Neural progenitor cell (in vitro differentiated cells): ENCODE results near the gene RAP1GDS1. TPM values are rescaled to one million over a fixed set of nuclear protein-coding genes. Genes with fewer than 3 reads are reported as not detected.

Experiments used
- DNase-seq: peaks from one replicate; pipeline ENCODE4 v3.0.0-alpha.2; 2016; ENCODE audit warnings: low spot score
- H2AFZ ChIP-seq: fragments of 200-600 bp; sonication (generic); replicated peaks from 2 replicates; pipeline ENCODE4 v1.6.1; 2016; ENCODE audit warnings: antibody characterized with exemption
- H3F3A ChIP-seq: fragments of 200-600 bp; sonication (generic); 2 replicates; pipeline ENCODE4 v1.6.1; 2016; ENCODE audit warnings: antibody characterized with exemption, low read depth
- H3K27ac ChIP-seq: fragments of 200-600 bp; sonication (generic); 2 replicates; pipeline ENCODE4 v1.5.1; 2016; ENCODE audit warnings: mild to moderate bottlenecking
- H3K27me3 ChIP-seq: fragments of 200-600 bp; sonication (generic); 2 replicates; pipeline ENCODE4 v1.6.1; 2016; ENCODE audit warnings: mild to moderate bottlenecking, moderate library complexity
- H3K36me3 ChIP-seq: fragments of 200-600 bp; sonication (generic); 2 replicates; pipeline ENCODE4 v1.5.1; 2016
- H3K4me1 ChIP-seq: fragments of 200-600 bp; sonication (generic); 2 replicates; pipeline ENCODE4 v1.6.1; 2016; ENCODE audit warnings: mixed run types
- H3K4me2 ChIP-seq: fragments of 200-600 bp; sonication (generic); 2 replicates; pipeline ENCODE4 v1.6.1; 2016
- H3K4me3 ChIP-seq: fragments of 200-600 bp; sonication (generic); 2 replicates; pipeline ENCODE4 v1.5.1; 2016
- H3K79me2 ChIP-seq: fragments of 200-600 bp; sonication (generic); 2 replicates; pipeline ENCODE4 v1.6.1; 2016; ENCODE audit warnings: low read depth
- H3K9ac ChIP-seq: fragments of 200-600 bp; sonication (generic); 2 replicates; pipeline ENCODE4 v1.6.1; 2016
- H3K9me3 ChIP-seq: fragments of 200-600 bp; sonication (generic); 2 replicates; pipeline ENCODE4 v1.5.1; 2016; ENCODE audit warnings: low read depth
- H4K20me1 ChIP-seq: fragments of 200-600 bp; sonication (generic); 2 replicates; pipeline ENCODE4 v1.6.1; 2016; ENCODE audit warnings: low read depth
- H3K27ac Mint-ChIP-seq: 3 replicates; pipeline ENCODE4 v1.8.0; 2021; ENCODE audit warnings: mixed read lengths
- H3K27me3 Mint-ChIP-seq: 2 replicates; pipeline ENCODE4 v1.8.0; 2022; ENCODE audit warnings: low read depth, mild to moderate bottlenecking, inconsistent platforms, moderate library complexity, mixed read lengths; ENCODE audit not compliant: insufficient read depth
- H3K36me3 Mint-ChIP-seq: 3 replicates; pipeline ENCODE4 v1.8.0; 2021; ENCODE audit warnings: mixed read lengths
- H3K4me1 Mint-ChIP-seq: 3 replicates; pipeline ENCODE4 v1.8.0; 2021; ENCODE audit warnings: mixed read lengths
- H3K4me3 Mint-ChIP-seq: 3 replicates; pipeline ENCODE4 v1.8.0; 2021; ENCODE audit warnings: mild to moderate bottlenecking, moderate library complexity, mixed read lengths
- H3K9me3 Mint-ChIP-seq: 3 replicates; pipeline ENCODE4 v1.8.0; 2020; ENCODE audit warnings: mixed read lengths
- EZH2 ChIP-seq: fragments of 200-600 bp; sonication (generic); IDR thresholded peaks from 2 replicates; pipeline ENCODE4 v1.6.1; 2017; ENCODE audit warnings: antibody characterized with exemption, mild to moderate bottlenecking, moderate library complexity
- EZH2phosphoT487 ChIP-seq: fragments of 200-600 bp; sonication (generic); IDR thresholded peaks from 2 replicates; pipeline ENCODE4 v1.6.1; 2017; ENCODE audit warnings: antibody characterized with exemption
- total RNA-seq: library from RNA; depleted of rRNA; stranded (reverse); fragments of >200 nt; gene quantifications from 2 replicates; pipeline ENCODE4 v1.2.3, GENCODE V29; 2015; ENCODE audit warnings: low replicate concordance
- TF ChIP-seq, protein P1 (sequence below): fragments of 200-600 bp; sonication (generic); IDR thresholded peaks from 2 replicates; pipeline ENCODE4 v1.5.1; 2017; ENCODE audit warnings: antibody characterized with exemption, mild to moderate bottlenecking

The RAP1GDS1 gene
- total RNA-seq, 1 donor from 2014 or later = 65.1 TPM

DNA sequence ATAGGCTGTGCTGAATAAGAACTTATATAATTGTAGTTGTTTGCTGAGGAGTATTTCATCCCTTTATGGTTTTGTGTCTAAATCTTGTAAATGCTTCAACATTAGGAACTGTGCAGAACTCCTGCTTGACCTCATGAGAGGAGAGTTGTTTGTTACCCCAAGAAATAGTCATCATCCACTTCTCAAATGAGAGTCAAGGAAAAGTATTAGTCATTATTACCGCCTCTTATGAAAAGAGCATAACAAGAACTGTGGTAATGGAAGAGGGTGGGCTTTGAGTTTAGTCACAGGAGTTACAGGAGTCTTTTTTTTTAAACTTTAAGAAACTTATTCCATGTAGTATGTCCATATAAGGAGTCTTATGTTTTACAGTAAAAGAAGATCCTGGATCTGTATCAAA, 132.9 kb downstream of the RAP1GDS1 start:
- DNase-seq = no peak
- Histone ChIP-seq H3F3A (no peaks in the 10 kb centered on the region), H3K4me1 (no peaks in the 10 kb centered on the region), H3K9me3 (no peaks in the 10 kb centered on the region), H3K27ac (no peak overlapping the region), H3K79me2 (no peaks in the 10 kb centered on the region), H3K4me3 (no peak overlapping the region), H3K27me3 (no peaks in the 10 kb centered on the region), H4K20me1 (no peaks in the 10 kb centered on the region), H3K9ac (no peak overlapping the region), H2AFZ (no peak overlapping the region), H3K36me3 (peaks cover 9% of the 10 kb centered on the region), H3K4me2 (no peak overlapping the region)
- Mint-ChIP-seq H3K36me3 (peaks cover 5% of the 10 kb centered on the region), H3K27ac (no peak overlapping the region), H3K4me1 (no peaks in the 10 kb centered on the region), H3K4me3 (no peak overlapping the region), H3K9me3 (no peaks in the 10 kb centered on the region), H3K27me3 (no peaks in the 10 kb centered on the region)
- TF ChIP-seq, protein P1, sequence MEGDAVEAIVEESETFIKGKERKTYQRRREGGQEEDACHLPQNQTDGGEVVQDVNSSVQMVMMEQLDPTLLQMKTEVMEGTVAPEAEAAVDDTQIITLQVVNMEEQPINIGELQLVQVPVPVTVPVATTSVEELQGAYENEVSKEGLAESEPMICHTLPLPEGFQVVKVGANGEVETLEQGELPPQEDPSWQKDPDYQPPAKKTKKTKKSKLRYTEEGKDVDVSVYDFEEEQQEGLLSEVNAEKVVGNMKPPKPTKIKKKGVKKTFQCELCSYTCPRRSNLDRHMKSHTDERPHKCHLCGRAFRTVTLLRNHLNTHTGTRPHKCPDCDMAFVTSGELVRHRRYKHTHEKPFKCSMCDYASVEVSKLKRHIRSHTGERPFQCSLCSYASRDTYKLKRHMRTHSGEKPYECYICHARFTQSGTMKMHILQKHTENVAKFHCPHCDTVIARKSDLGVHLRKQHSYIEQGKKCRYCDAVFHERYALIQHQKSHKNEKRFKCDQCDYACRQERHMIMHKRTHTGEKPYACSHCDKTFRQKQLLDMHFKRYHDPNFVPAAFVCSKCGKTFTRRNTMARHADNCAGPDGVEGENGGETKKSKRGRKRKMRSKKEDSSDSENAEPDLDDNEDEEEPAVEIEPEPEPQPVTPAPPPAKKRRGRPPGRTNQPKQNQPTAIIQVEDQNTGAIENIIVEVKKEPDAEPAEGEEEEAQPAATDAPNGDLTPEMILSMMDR = no peak
- no peak for TF ChIP-seq EZH2

DNA sequence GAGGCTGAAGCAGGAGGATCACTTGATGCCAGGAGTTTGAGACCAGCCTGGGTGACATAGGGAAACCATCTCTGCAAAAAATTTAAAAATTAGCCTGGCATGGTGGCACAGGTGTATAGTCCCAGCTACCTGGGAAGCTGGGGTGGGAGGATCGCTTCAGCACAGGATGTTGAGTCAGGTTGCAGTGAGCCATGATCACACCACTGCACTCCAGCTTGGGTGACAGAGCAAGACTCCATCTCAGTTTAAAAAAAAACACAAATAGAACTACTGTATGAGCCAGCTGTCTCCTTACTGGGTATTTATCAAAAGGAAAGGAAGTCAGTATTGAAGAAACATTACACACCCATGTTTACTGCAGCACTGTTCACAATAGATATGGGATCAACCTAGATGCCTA, 138.7 kb downstream of the RAP1GDS1 start:
- Histone ChIP-seq H3K27me3 (no peaks in the 10 kb centered on the region), H3K27ac (no peak overlapping the region), H3K4me1 (no peaks in the 10 kb centered on the region), H3K36me3 (peaks cover 9% of the 10 kb centered on the region), H3K4me2 (no peak overlapping the region), H2AFZ (no peak overlapping the region), H3F3A (no peaks in the 10 kb centered on the region), H3K79me2 (no peaks in the 10 kb centered on the region), H3K9ac (no peak overlapping the region), H3K9me3 (no peaks in the 10 kb centered on the region), H4K20me1 (no peaks in the 10 kb centered on the region), H3K4me3 (no peak overlapping the region)
- H3K4me3 Mint-ChIP-seq = no peak overlapping the region
- DNase-seq = no peak
- H3K27ac Mint-ChIP-seq = no peak overlapping the region
- no peaks in the 10 kb centered on the region for H3K4me1 Mint-ChIP-seq
- H3K9me3 Mint-ChIP-seq = no peaks in the 10 kb centered on the region
- peaks cover 2% of the 10 kb centered on the region for H3K27me3 Mint-ChIP-seq
- TF ChIP-seq, protein P1 = no peak
- TF ChIP-seq EZH2 = no peak
- no peak for TF ChIP-seq EZH2phosphoT487
- peaks cover 4% of the 10 kb centered on the region for H3K36me3 Mint-ChIP-seq

DNA sequence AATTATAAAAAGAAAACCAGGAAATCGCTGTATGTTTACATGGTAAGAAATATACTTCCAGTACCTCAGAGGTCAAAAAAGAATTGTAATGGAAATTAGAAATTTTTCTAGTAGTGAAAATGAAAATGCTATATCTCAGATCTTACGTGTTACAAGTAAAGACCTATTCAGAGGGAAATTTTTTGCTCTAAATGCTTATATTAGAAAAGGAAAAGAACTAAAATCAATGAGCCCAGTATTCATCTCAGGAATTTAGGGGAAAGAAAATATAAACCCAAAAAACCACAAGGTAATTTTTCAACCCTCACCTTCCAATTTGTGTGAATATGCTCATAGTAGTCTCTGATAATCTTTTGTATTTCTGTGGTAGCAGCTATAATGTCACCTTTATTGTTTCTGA, 145.6 kb downstream of the RAP1GDS1 start:
- H2AFZ ChIP-seq = no peak overlapping the region
- no peak overlapping the region for H3K4me3 ChIP-seq
- no peaks in the 10 kb centered on the region for H3K79me2 ChIP-seq
- TF ChIP-seq, protein P1 = no peak
- TF ChIP-seq EZH2 = no peak
- TF ChIP-seq EZH2phosphoT487 = no peak
- Mint-ChIP-seq H3K4me3 (no peak overlapping the region), H3K27me3 (peaks cover 2% of the 10 kb centered on the region), H3K36me3 (peaks cover 5% of the 10 kb centered on the region), H3K9me3 (no peaks in the 10 kb centered on the region), H3K27ac (no peak overlapping the region), H3K4me1 (no peaks in the 10 kb centered on the region)
- DNase-seq = no peak
- H3F3A ChIP-seq = no peaks in the 10 kb centered on the region
- peaks cover 3% of the 10 kb centered on the region for H3K36me3 ChIP-seq
- no peaks in the 10 kb centered on the region for H4K20me1 ChIP-seq
- no peaks in the 10 kb centered on the region for H3K9me3 ChIP-seq
- no peaks in the 10 kb centered on the region for H3K4me1 ChIP-seq
- no peak overlapping the region for H3K4me2 ChIP-seq
- H3K9ac ChIP-seq = no peak overlapping the region
- H3K27me3 ChIP-seq = no peaks in the 10 kb centered on the region
- H3K27ac ChIP-seq = no peak overlapping the region

DNA sequence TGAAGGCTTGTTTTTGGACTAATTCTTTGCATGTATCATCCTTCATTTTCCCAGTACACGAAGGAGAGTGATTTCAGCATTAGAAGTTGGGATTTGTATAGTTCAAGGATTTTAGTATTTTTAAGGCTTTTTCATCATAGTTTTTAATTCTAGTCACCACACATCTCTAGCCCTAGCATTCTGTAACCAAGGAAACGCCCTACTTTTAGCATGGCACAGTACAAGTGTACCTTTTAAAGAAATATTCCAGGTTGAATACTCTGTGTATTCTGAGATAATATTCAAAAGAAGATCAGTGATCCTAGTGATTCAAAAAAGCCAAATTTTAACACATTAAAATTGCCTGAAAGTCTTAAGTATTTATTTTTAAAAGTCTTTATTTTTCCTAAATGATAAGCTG, 150.5 kb downstream of the RAP1GDS1 start:
- Mint-ChIP-seq H3K4me3 (no peak overlapping the region), H3K27ac (no peak overlapping the region), H3K9me3 (peaks cover 7% of the 10 kb centered on the region), H3K27me3 (peaks cover 5% of the 10 kb centered on the region), H3K36me3 (peaks cover 20% of the 10 kb centered on the region), H3K4me1 (no peaks in the 10 kb centered on the region)
- TF ChIP-seq EZH2phosphoT487 = no peak
- TF ChIP-seq, protein P1 = no peak
- no peak for TF ChIP-seq EZH2
- Histone ChIP-seq H3K27me3 (no peaks in the 10 kb centered on the region), H3K4me2 (no peak overlapping the region), H3K9me3 (no peaks in the 10 kb centered on the region), H3K79me2 (no peaks in the 10 kb centered on the region), H3K4me1 (no peaks in the 10 kb centered on the region), H3K9ac (no peak overlapping the region), H3K27ac (no peak overlapping the region), H4K20me1 (no peaks in the 10 kb centered on the region), H2AFZ (no peak overlapping the region), H3K4me3 (no peak overlapping the region), H3K36me3 (peaks cover 3% of the 10 kb centered on the region), H3F3A (no peaks in the 10 kb centered on the region)
- DNase-seq = no peak
